Activated T-cell treated with anti-CD3 and anti-CD28 coated beads, Interleukin-2, amount 50 U/mL, for 24 hours (primary cell): ENCODE measurements around the gene GMDS.

Source experiments
- DNase-seq: peaks from one replicate; pipeline ENCODE4 v3.0.0-alpha.2; 2020
- H3K27ac Mint-ChIP-seq: 2 replicates; pipeline ENCODE4 v1.8.0; 2020; ENCODE audit warnings: mild to moderate bottlenecking, mixed read lengths
- H3K27me3 Mint-ChIP-seq: 2 replicates; pipeline ENCODE4 v1.8.0; 2020; ENCODE audit warnings: mixed read lengths
- H3K36me3 Mint-ChIP-seq: 2 replicates; pipeline ENCODE4 v1.8.0; 2020; ENCODE audit warnings: low read depth, mixed read lengths
- H3K4me1 Mint-ChIP-seq: 2 replicates; pipeline ENCODE4 v1.8.0; 2020; ENCODE audit warnings: low read depth, mixed read lengths
- H3K4me3 Mint-ChIP-seq: 2 replicates; pipeline ENCODE4 v1.8.0; 2020; ENCODE audit warnings: mild to moderate bottlenecking, moderate library complexity, mixed read lengths
- H3K9me3 Mint-ChIP-seq: 2 replicates; pipeline ENCODE4 v1.8.0; 2020; ENCODE audit warnings: mixed read lengths

GMDS gene

GRCh38 chr6:1800845-1801244 lies 444.6 kb downstream of the GMDS start:
- no peak overlapping the region for H3K27ac Mint-ChIP-seq

GRCh38 chr6:1798965-1799325 lies 446.5 kb downstream of the GMDS start:
- Mint-ChIP-seq H3K9me3 (no peaks in the 10 kb centered on the region), H3K27ac (no peak overlapping the region), H3K27me3 (no peaks in the 10 kb centered on the region), H3K4me1 (peaks cover 10% of the 10 kb centered on the region), H3K36me3 (peaks cover 2% of the 10 kb centered on the region), H3K4me3 (no peak overlapping the region)
- DNase-seq: no peak

More at GRCh38 chr6:1800845-1801244, 444.6 kb downstream of the GMDS start:
- Mint-ChIP-seq H3K4me3 (no peak overlapping the region), H3K9me3 (no peaks in the 10 kb centered on the region), H3K27me3 (no peaks in the 10 kb centered on the region), H3K4me1 (peaks cover 10% of the 10 kb centered on the region), H3K36me3 (peaks cover 2% of the 10 kb centered on the region)
- no peak for DNase-seq

GRCh38 chr6:1798303-1798964 lies 447.0 kb downstream of the GMDS start:
- Mint-ChIP-seq H3K4me1 (peaks cover 10% of the 10 kb centered on the region), H3K27ac (no peak overlapping the region), H3K36me3 (peaks cover 2% of the 10 kb centered on the region), H3K27me3 (no peaks in the 10 kb centered on the region), H3K9me3 (no peaks in the 10 kb centered on the region), H3K4me3 (no peak overlapping the region)
- DNase-seq: no peak

GRCh38 chr6:1797801-1798200 lies 447.6 kb downstream of the GMDS start:
- H3K27me3 Mint-ChIP-seq: no peaks in the 10 kb centered on the region
- H3K36me3 Mint-ChIP-seq: peaks cover 2% of the 10 kb centered on the region
- H3K9me3 Mint-ChIP-seq: no peaks in the 10 kb centered on the region
- H3K4me3 Mint-ChIP-seq: no peak overlapping the region
- peaks cover 10% of the 10 kb centered on the region for H3K4me1 Mint-ChIP-seq
- H3K27ac Mint-ChIP-seq: no peak overlapping the region
- no peak for DNase-seq

GRCh38 chr6:1796706-1797529 lies 448.5 kb downstream of the GMDS start:
- no peaks in the 10 kb centered on the region for H3K27me3 Mint-ChIP-seq
- H3K36me3 Mint-ChIP-seq: peaks cover 2% of the 10 kb centered on the region

GRCh38 chr6:1795910-1796309 lies 449.5 kb downstream of the GMDS start:
- peaks cover 2% of the 10 kb centered on the region for H3K36me3 Mint-ChIP-seq
- H3K27me3 Mint-ChIP-seq: no peaks in the 10 kb centered on the region
- no peak overlapping the region for H3K27ac Mint-ChIP-seq
- H3K4me3 Mint-ChIP-seq: no peak overlapping the region
- H3K4me1 Mint-ChIP-seq: peaks cover 10% of the 10 kb centered on the region
- DNase-seq: no peak
- no peaks in the 10 kb centered on the region for H3K9me3 Mint-ChIP-seq

More at GRCh38 chr6:1796706-1797529, 448.5 kb downstream of the GMDS start:
- Mint-ChIP-seq H3K4me3 (no peak overlapping the region), H3K9me3 (no peaks in the 10 kb centered on the region), H3K27ac (no peak overlapping the region), H3K4me1 (peaks cover 10% of the 10 kb centered on the region)
- no peak for DNase-seq

GRCh38 chr6:1792989-1793388 lies 452.4 kb downstream of the GMDS start:
- H3K36me3 Mint-ChIP-seq: peaks cover 2% of the 10 kb centered on the region
- H3K9me3 Mint-ChIP-seq: no peaks in the 10 kb centered on the region
- no peak overlapping the region for H3K27ac Mint-ChIP-seq
- peaks cover 10% of the 10 kb centered on the region for H3K4me1 Mint-ChIP-seq
- H3K4me3 Mint-ChIP-seq: no peak overlapping the region
- no peak for DNase-seq
- H3K27me3 Mint-ChIP-seq: no peaks in the 10 kb centered on the region

- no peaks in the 10 kb centered on the region for H3K27me3 Mint-ChIP-seq
- H3K36me3 Mint-ChIP-seq: peaks cover 2% of the 10 kb centered on the region
- peaks cover 12% of the 10 kb centered on the region for H3K4me1 Mint-ChIP-seq
- no peak overlapping the region for H3K4me3 Mint-ChIP-seq
- H3K27ac Mint-ChIP-seq: no peak overlapping the region
- H3K9me3 Mint-ChIP-seq: no peaks in the 10 kb centered on the region
- no peak for DNase-seq
These were observed 454.7 kb downstream of the GMDS start for GRCh38 chr6:1790684-1791083.

- Mint-ChIP-seq H3K27me3 (no peaks in the 10 kb centered on the region), H3K27ac (no peak overlapping the region), H3K4me3 (no peak overlapping the region), H3K9me3 (no peaks in the 10 kb centered on the region), H3K4me1 (peaks cover 12% of the 10 kb centered on the region), H3K36me3 (peaks cover 4% of the 10 kb centered on the region)
- DNase-seq: no peak
These were observed 456.3 kb downstream of the GMDS start for GRCh38 chr6:1789092-1789491.

GRCh38 chr6:1787894-1788293 lies 457.5 kb downstream of the GMDS start:
- DNase-seq: no peak
- Mint-ChIP-seq H3K9me3 (no peaks in the 10 kb centered on the region), H3K27me3 (no peaks in the 10 kb centered on the region), H3K4me3 (no peak overlapping the region), H3K4me1 (peaks cover 12% of the 10 kb centered on the region), H3K27ac (no peak overlapping the region), H3K36me3 (peaks cover 4% of the 10 kb centered on the region)

GRCh38 chr6:1786455-1787453 lies 458.7 kb downstream of the GMDS start:
- H3K9me3 Mint-ChIP-seq: no peaks in the 10 kb centered on the region
- H3K27ac Mint-ChIP-seq: peak overlapping the region; percentile 61
- H3K4me3 Mint-ChIP-seq: no peak overlapping the region
- DNase-seq: no peak
- peaks cover 12% of the 10 kb centered on the region for H3K4me1 Mint-ChIP-seq
- H3K36me3 Mint-ChIP-seq: peaks cover 4% of the 10 kb centered on the region
- no peaks in the 10 kb centered on the region for H3K27me3 Mint-ChIP-seq

GRCh38 chr6:1784422-1784884 lies 461.0 kb downstream of the GMDS start:
- H3K27me3 Mint-ChIP-seq: no peaks in the 10 kb centered on the region
- no peaks in the 10 kb centered on the region for H3K9me3 Mint-ChIP-seq
- peaks cover 12% of the 10 kb centered on the region for H3K4me1 Mint-ChIP-seq
- DNase-seq: no peak
- H3K36me3 Mint-ChIP-seq: peaks cover 4% of the 10 kb centered on the region
- no peak overlapping the region for H3K27ac Mint-ChIP-seq
- no peak overlapping the region for H3K4me3 Mint-ChIP-seq

GRCh38 chr6:1781817-1782184 lies 463.6 kb downstream of the GMDS start:
- Mint-ChIP-seq H3K36me3 (peaks cover 2% of the 10 kb centered on the region), H3K4me3 (no peak overlapping the region), H3K9me3 (no peaks in the 10 kb centered on the region), H3K4me1 (peaks cover 8% of the 10 kb centered on the region), H3K27ac (no peak overlapping the region), H3K27me3 (no peaks in the 10 kb centered on the region)
- no peak for DNase-seq

- Mint-ChIP-seq H3K27ac (no peak overlapping the region), H3K27me3 (no peaks in the 10 kb centered on the region), H3K4me3 (no peak overlapping the region), H3K9me3 (no peaks in the 10 kb centered on the region), H3K4me1 (peaks cover 3% of the 10 kb centered on the region), H3K36me3 (peaks cover 2% of the 10 kb centered on the region)
- DNase-seq: no peak
These were observed 464.1 kb downstream of the GMDS start for GRCh38 chr6:1781152-1781816.
